BLaER1 (cell line): ENCODE measurements around the gene C6orf89.

Experiments used
- H3K27ac ChIP-seq: shearing (Covaris generic); formaldehyde crosslinking; 2 replicates; pipeline ENCODE4 v1.8.1; 2022
- H3K27me3 ChIP-seq: shearing (Covaris generic); formaldehyde crosslinking; 2 replicates; pipeline ENCODE4 v1.8.1; 2022
- H3K36me3 ChIP-seq: shearing (Covaris generic); formaldehyde crosslinking; 2 replicates; pipeline ENCODE4 v1.8.1; 2022
- H3K4me1 ChIP-seq: shearing (Covaris generic); formaldehyde crosslinking; 2 replicates; pipeline ENCODE4 v1.8.1; 2022
- H3K4me2 ChIP-seq: shearing (Covaris generic); formaldehyde crosslinking; 2 replicates; pipeline ENCODE4 v1.8.1; 2022
- H3K4me3 ChIP-seq: shearing (Covaris generic); formaldehyde crosslinking; 2 replicates; pipeline ENCODE4 v1.8.1; 2022
- H3K9ac ChIP-seq: shearing (Covaris generic); formaldehyde crosslinking; 2 replicates; pipeline ENCODE4 v1.8.1; 2022
- H3K9me3 ChIP-seq: shearing (Covaris generic); formaldehyde crosslinking; 2 replicates; pipeline ENCODE4 v1.8.1; 2022
- H4K20me1 ChIP-seq: shearing (Covaris generic); formaldehyde crosslinking; 2 replicates; pipeline ENCODE4 v1.8.1; 2022
- Cebpa-rat ChIP-seq: shearing (Covaris generic); IDR thresholded peaks from 2 replicates; pipeline ENCODE4 v1.8.1; 2022

Gene C6orf89

DNA sequence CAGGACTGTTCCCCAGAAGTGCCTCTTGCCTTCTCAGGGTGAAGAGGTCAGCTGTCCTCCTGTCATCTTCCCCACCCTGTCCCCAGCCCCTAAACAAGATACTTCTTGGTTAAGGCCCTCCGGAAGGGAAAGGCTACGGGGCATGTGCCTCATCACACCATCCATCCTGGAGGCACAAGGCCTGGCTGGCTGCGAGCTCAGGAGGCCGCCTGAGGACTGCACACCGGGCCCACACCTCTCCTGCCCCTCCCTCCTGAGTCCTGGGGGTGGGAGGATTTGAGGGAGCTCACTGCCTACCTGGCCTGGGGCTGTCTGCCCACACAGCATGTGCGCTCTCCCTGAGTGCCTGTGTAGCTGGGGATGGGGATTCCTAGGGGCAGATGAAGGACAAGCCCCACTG is 78.6 kb downstream of the C6orf89 start:
- Histone ChIP-seq H3K4me3 (no peak overlapping the region; the same call in 1 of the 2 replicates), H3K4me2 (peak overlapping the region; percentile 85), H3K9me3 (no peaks in the 10 kb centered on the region), H4K20me1 (peaks cover 26% of the 10 kb centered on the region; the same call in 1 of the 2 replicates), H3K36me3 (peaks cover 35% of the 10 kb centered on the region), H3K9ac (peak overlapping the region; percentile 59), H3K27me3 (no peaks in the 10 kb centered on the region), H3K4me1 (peaks cover 55% of the 10 kb centered on the region), H3K27ac (peak overlapping the region; percentile 65)
- TF ChIP-seq Cebpa-rat, result no peak

DNA sequence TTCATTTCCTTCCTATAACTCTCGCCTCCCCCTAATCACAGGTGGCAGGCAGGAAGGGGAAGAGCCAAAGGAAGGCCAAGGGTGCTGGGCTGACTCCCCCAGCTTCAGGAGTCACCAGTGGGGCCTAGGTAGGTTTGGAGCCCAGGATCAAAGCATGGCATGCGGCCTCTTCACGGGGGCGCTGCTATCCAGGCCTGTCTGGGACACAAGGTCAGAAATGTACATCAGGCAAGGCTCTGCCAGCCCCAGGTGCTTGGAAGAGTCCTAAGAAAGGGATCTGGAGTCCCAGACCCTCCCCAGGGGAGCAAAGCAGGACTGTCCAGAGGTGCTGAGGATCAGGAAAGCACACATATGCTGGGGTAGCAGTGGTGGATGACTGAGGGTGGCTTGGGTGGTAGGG is 79.2 kb downstream of the C6orf89 start:
- Histone ChIP-seq H3K9ac (peak overlapping the region; percentile 59), H3K4me2 (peak overlapping the region; percentile 85), H3K27me3 (no peaks in the 10 kb centered on the region), H3K27ac (peak overlapping the region; percentile 65), H3K4me1 (peaks cover 54% of the 10 kb centered on the region), H3K9me3 (no peaks in the 10 kb centered on the region), H3K4me3 (no peak overlapping the region; the same call in 1 of the 2 replicates), H3K36me3 (peaks cover 41% of the 10 kb centered on the region), H4K20me1 (peaks cover 28% of the 10 kb centered on the region; the same call in 1 of the 2 replicates)
- TF ChIP-seq Cebpa-rat, result no peak

DNA sequence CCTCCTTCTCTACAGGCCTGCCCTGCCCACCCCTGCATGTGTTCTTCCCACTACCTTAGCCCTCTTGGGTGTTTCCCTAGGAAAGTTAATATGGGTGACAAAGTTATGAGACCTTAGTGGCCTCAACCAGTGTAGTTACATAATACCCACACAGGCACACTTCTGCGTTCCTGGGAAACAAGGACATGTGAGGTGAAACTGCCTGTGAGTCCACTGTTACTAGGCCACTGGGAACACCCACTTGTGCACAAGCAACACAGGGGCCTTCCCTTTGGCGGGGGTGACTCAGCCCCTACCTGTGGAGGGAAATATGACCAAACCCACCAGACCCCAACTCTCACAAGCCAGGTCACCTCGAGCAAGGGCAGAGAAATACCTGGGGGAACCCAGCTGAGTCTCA is 81.5 kb downstream of the C6orf89 start:
- Histone ChIP-seq H3K27me3 (no peaks in the 10 kb centered on the region), H3K4me3 (no peak overlapping the region), H3K9me3 (no peaks in the 10 kb centered on the region), H3K9ac (no peak overlapping the region), H3K36me3 (peaks cover 64% of the 10 kb centered on the region), H3K27ac (no peak overlapping the region), H3K4me2 (no peak overlapping the region), H3K4me1 (peaks cover 43% of the 10 kb centered on the region), H4K20me1 (peaks cover 51% of the 10 kb centered on the region)
- TF ChIP-seq Cebpa-rat, result no peak

DNA sequence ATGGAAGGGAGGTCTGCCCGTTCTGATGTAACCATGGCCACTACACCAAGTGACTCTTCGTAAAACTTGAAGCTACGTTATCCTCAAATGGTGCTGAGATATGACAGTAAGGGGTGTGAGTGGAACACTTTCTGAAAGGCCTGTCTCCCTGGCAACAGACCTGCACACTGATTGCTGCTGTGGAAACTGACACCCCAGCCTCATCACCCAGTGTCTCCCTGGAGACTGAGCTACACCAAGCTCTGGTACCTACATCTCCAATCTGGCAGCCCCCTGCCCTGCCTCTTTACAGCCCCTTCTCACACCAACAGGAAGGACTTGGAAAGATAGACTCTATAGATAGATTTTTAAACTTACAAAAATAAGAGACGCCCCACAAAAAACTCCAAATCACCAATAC is 82.0 kb downstream of the C6orf89 start:
- Histone ChIP-seq H3K9ac (no peak overlapping the region), H3K4me1 (peaks cover 43% of the 10 kb centered on the region), H3K4me2 (no peak overlapping the region), H3K27me3 (no peaks in the 10 kb centered on the region), H3K4me3 (no peak overlapping the region), H3K27ac (no peak overlapping the region), H4K20me1 (peaks cover 55% of the 10 kb centered on the region), H3K36me3 (peaks cover 69% of the 10 kb centered on the region), H3K9me3 (no peaks in the 10 kb centered on the region)
- no peak for TF ChIP-seq Cebpa-rat

DNA sequence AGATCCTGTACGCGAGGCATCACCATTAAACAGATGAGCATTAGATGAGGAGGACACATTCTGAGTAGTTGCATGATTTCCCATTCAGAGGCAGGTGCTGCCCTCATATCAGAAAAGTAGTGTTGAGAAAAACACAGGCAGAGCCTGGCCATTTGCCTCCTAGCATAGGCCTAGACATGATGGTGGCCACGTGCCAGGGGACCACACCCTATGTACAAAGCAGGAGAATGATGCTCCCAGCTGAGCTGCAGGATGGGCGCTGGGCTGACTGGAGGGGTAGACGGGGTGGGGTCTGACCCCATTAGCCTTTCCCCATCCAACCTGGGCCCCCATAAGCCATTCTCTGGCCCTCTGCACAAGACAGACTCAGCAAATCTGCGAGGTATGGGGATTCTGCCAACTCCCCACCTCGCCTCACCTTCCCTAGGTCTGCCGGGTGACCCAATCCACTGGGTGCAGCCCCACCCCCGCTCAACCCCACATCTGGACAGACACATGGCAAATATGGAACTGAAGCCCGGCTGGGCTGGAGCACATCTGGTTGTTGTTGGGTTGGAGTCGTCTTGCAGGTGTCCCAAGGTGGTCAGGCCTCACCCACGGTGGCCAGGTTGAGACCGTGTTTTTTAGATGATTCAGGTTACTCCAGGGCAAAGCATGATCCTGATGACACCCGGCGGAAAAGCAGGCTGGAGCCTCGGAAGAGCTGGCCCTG is 82.7 kb downstream of the C6orf89 start:
- no peak overlapping the region for H3K9ac ChIP-seq
- no peaks in the 10 kb centered on the region for H3K9me3 ChIP-seq
- peaks cover 76% of the 10 kb centered on the region for H3K36me3 ChIP-seq

DNA sequence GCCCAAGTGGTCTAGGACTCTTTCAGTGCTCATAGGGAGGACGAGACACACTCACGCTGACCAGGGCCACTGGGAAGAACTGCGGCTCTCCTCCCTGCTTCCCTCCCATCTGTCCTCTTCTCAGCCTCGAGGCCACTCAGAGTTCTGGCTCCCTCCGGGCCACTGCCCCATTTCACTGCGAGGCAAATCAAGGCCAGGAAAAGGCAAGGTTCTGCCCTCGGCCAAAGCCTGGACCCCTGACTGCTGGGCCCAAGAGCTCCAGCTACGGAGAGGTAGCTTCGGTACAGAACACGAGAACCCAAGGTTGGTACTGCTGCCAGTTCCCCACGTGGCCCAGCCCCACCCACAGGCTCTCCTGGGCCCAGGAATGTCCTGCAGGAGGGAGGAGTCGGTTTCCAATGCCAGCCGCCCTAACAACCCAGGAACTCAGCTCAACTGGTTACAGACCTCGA is 83.5 kb downstream of the C6orf89 start:
- Histone ChIP-seq H3K9me3 (no peaks in the 10 kb centered on the region), H3K9ac (no peak overlapping the region), H3K27me3 (no peaks in the 10 kb centered on the region), H3K4me3 (no peak overlapping the region), H4K20me1 (peaks cover 71% of the 10 kb centered on the region), H3K4me2 (no peak overlapping the region), H3K4me1 (peaks cover 43% of the 10 kb centered on the region), H3K36me3 (peaks cover 84% of the 10 kb centered on the region), H3K27ac (no peak overlapping the region)
- TF ChIP-seq Cebpa-rat, result no peak

More for the DNA sequence above, 82.7 kb downstream of the C6orf89 start:
- no peak for TF ChIP-seq Cebpa-rat
- Histone ChIP-seq H3K4me1 (peaks cover 43% of the 10 kb centered on the region), H3K27me3 (no peaks in the 10 kb centered on the region), H3K4me3 (no peak overlapping the region), H4K20me1 (peaks cover 62% of the 10 kb centered on the region), H3K27ac (no peak overlapping the region), H3K4me2 (no peak overlapping the region)

DNA sequence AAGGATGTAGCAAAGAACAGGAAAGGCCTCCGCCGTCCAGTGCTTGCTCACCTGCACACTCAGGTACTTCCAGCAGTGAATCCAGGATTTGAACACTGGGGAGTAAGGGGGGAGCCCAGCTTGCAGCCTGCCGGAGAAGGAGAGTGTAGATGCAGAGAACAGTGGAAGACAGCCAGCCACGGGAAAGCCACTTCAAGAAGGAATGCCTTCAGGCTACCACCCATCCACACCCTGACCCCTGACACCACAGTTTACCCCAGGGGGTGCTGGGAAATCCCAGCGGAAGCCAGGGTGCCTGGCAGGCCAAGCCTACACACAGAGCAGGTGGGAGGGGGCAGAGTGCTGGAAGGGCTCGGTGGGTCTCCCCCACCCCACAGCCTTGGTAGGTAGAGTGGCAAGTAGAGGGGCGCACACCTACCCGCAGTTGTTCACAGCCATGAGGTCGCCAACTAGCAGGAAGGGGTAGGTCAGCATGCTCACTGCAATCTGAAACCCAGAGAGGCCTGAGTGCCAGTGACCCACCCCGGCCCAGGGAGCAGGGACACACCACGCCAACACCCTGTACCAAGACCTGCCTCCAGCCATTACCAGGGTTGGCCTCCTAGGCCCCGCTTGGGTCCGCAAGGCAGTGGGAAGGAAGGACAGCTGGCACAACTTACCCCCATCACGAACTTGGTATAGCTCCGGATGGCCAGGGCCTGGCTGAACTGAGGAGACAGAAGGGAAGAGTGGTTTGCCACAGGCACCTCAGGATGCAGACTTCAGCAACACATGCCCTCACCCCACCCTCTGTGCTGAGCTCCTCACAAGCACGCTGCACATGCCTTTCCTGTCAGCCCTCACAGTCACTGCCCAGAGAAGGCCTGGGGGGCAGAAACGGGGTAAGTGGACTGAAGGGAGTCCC is 84.5 kb downstream of the C6orf89 start:
- peaks cover 94% of the 10 kb centered on the region for H3K36me3 ChIP-seq
- H3K9me3 ChIP-seq, result no peaks in the 10 kb centered on the region
- no peak overlapping the region for H3K4me2 ChIP-seq
- H3K4me3 ChIP-seq, result no peak overlapping the region
- H3K4me1 ChIP-seq, result peaks cover 43% of the 10 kb centered on the region
- peak overlapping the region; percentile 24; the same call in 1 of the 2 replicates for H3K27ac ChIP-seq
- TF ChIP-seq Cebpa-rat, result no peak
- peaks cover 80% of the 10 kb centered on the region for H4K20me1 ChIP-seq
- H3K27me3 ChIP-seq, result no peaks in the 10 kb centered on the region
- peak overlapping the region; percentile 27; the same call in 1 of the 2 replicates for H3K9ac ChIP-seq

DNA sequence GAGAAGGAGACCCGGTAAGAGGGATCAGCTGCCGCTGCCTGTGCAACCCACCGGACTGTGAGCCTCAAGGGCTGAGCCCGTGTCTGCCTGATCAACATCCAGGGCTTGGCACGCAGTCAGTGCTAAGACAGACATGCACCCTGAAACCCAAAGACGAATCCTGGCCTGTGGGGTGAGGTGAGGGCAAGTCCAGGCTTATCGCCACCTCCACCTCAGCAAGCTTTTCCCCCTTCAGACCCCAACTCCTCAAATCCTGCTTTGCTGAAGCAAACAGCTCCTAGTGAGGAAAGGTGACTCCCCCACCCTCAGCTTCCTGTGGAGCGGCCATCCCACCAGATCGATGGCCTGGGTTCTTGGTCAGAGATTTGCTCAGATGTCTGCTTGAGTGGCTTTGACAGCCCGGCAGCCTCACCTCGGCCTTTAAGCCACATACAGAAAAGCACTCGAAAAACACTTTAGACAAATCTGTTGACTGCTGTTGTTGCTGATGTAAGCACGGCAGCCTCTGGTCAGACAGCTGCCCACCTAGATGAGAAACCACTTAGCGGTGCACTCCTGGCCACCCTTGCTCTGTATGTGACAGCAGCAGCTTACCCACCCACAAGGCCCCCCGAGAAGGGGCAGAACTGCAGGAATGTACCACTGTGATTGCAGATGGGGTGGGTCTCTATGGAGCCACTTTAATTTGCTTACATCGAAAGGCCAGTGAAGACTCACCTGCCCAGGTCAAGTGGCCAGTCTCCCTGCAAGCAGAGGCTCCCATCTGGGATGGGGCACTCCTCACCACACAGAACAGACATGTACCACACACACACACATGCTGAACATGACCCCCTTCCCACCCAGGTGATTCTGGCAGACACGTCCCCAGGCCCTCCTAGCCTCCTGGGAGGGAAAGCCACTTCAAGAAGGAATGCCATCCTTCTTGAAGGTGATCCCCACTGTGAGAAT is 85.4 kb downstream of the C6orf89 start:
- H3K36me3 ChIP-seq, result peaks cover 100% of the 10 kb centered on the region
- no peak for TF ChIP-seq Cebpa-rat
- peak overlapping the region; percentile 64 for H3K4me2 ChIP-seq
- peak overlapping the region; percentile 24; the same call in 1 of the 2 replicates for H3K27ac ChIP-seq
- peak overlapping the region; percentile 36; the same call in 1 of the 2 replicates for H3K9ac ChIP-seq
- no peaks in the 10 kb centered on the region for H3K27me3 ChIP-seq
- peaks cover 90% of the 10 kb centered on the region for H4K20me1 ChIP-seq
- H3K4me1 ChIP-seq, result peaks cover 50% of the 10 kb centered on the region
- H3K4me3 ChIP-seq, result no peak overlapping the region
- H3K9me3 ChIP-seq, result no peaks in the 10 kb centered on the region
